ENCODE data around the gene CD300LF. TPM values are rescaled to one million over a fixed set of nuclear protein-coding genes. Genes with fewer than 3 reads are reported as not detected.

Gene CD300LF
- total RNA-seq, 4 donors from 2014 or later: 0.27 to 0.41 TPM; not detected in 2

DNA sequence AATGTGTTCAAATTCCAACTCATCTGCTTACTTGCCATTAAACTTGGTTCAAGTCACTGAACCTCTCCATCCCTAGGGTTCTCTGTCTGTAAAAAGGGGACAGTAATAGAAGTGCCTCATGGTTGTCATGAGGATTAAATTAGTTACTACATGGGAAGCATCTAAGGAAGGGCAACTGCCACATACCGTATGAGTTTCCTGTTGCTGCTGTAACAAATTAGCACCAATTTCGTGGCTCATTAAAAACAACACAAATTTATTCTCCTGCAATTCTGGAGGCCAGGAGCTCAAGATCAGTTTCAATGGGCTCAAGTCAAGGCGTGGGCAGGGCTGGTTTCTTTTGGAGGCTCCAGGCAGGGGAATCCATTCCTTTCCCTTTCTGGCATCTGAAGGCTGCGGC is 18.6 kb downstream of the CD300LF start:
- no peak for DNase-seq
- no peak overlapping the region for H3K4me3 ChIP-seq
- no peaks in the 10 kb centered on the region for H3K36me3 ChIP-seq
- H3K27me3 ChIP-seq: no peaks in the 10 kb centered on the region
- TF ChIP-seq CTCF (IDR thresholded peaks at IDR 0.05) (no peak), POLR2A (IDR thresholded peaks at IDR 0.05) (no peak)
- no peaks in the 10 kb centered on the region for H3K4me1 ChIP-seq
- H3K9me3 ChIP-seq: no peaks in the 10 kb centered on the region
- intact Hi-C loops (cut with DNase I; ENCODE audit: low total_unique reads): no loop called here
- no peak overlapping the region for H3K27ac ChIP-seq

DNA sequence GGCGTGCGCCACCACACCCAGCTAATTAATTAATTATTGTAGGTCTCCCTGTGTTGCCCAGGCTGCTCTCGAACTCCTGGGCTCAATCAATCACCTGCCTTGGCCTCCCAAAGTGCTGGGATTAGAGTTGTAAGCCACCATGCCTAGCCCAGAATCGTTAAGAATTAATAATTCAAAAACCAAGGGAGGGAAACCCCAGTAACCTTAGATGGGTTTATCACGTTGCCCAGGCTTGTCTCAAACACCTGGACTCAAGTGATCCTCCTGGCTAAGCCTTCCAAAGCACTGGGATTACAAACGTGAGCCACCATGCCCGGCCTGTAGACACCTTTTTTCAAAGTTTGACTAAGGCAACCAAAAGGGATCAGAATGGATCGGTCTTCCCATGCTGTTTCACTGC is 21.6 kb downstream of the CD300LF start:
- intact Hi-C loops (cut with DNase I; ENCODE audit: low total_unique reads): no loop called here
- DNase-seq: no peak
- Histone ChIP-seq H3K4me1 (no peaks in the 10 kb centered on the region), H3K27me3 (no peaks in the 10 kb centered on the region), H3K36me3 (no peaks in the 10 kb centered on the region), H3K9me3 (no peaks in the 10 kb centered on the region), H3K27ac (no peak overlapping the region), H3K4me3 (no peak overlapping the region)
- no peak for TF ChIP-seq CTCF (IDR thresholded peaks at IDR 0.05)
- TF ChIP-seq POLR2A (IDR thresholded peaks at IDR 0.05): no peak

DNA sequence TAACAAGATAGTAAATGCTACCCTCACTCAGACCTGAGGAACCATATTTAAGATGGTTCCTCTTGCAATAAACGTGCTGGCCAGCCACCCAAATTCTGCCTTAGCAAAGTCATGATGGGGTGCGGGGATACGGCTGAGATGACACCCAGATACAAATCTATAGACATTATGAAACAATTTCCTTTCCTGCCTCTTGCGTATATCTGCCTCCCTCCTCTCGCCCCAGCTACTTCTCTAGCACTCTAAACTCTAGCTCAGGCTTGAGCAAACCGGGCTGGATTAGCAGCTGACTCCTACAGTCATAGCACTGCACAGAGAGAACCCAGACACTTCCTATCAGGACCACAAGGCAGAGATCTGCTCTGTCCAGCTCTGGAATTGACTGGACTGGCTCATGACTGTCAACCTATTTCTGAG is 22.3 kb downstream of the CD300LF start:
- DNase-seq: no peak
- intact Hi-C loops (cut with DNase I; ENCODE audit: low total_unique reads): no loop called here

GRCh38 chr17:74687886-74688285 is 24.8 kb downstream of the CD300LF start:
- no peak for DNase-seq
- no peak for TF ChIP-seq POLR2A (IDR thresholded peaks at IDR 0.05)
- no peak for TF ChIP-seq CTCF (IDR thresholded peaks at IDR 0.05)
- intact Hi-C loops (cut with DNase I; ENCODE audit: low total_unique reads): no loop called here
- H3K9me3 ChIP-seq: no peaks in the 10 kb centered on the region
- H3K27me3 ChIP-seq: no peaks in the 10 kb centered on the region
- no peak overlapping the region for H3K27ac ChIP-seq
- H3K4me1 ChIP-seq: no peaks in the 10 kb centered on the region
- H3K4me3 ChIP-seq: no peak overlapping the region
- H3K36me3 ChIP-seq: no peaks in the 10 kb centered on the region

More for the DNA sequence above, 22.3 kb downstream of the CD300LF start:
- Histone ChIP-seq H3K36me3 (no peaks in the 10 kb centered on the region), H3K4me3 (no peak overlapping the region), H3K27ac (no peak overlapping the region), H3K4me1 (no peaks in the 10 kb centered on the region), H3K9me3 (no peaks in the 10 kb centered on the region), H3K27me3 (no peaks in the 10 kb centered on the region)
- no peak for TF ChIP-seq CTCF (IDR thresholded peaks at IDR 0.05)
- TF ChIP-seq POLR2A (IDR thresholded peaks at IDR 0.05): no peak

DNA sequence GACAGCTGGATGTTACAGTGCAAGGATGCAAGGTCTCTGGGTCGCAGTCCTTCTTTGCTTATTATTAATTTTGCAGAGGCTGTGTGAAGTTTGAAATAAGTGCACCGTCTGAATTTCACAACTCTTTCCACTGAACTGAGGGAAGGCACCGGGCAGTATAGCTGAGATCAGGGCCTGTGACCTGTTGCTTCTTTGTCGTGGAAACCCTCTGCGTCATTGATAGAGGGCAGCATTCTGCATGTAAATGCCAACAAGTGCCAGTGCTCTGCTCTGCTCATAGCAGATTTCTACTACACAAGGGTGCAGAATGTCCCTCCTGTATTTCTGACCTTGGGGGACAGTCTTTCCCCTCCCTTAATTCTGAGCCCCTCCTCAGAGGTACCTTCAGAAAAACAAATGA is 26.0 kb downstream of the CD300LF start:
- Histone ChIP-seq H3K4me1 (no peaks in the 10 kb centered on the region), H3K36me3 (no peaks in the 10 kb centered on the region), H3K9me3 (no peaks in the 10 kb centered on the region), H3K27me3 (no peaks in the 10 kb centered on the region), H3K4me3 (no peak overlapping the region), H3K27ac (no peak overlapping the region)
- no peak for DNase-seq
- TF ChIP-seq CTCF (IDR thresholded peaks at IDR 0.05) (no peak), POLR2A (IDR thresholded peaks at IDR 0.05) (no peak)
- intact Hi-C loops (cut with DNase I; ENCODE audit: low total_unique reads): no loop called here

All from uterus (tissue), 4 donors.